Gastrocnemius medialis (tissue), 4 donors: ENCODE results near the gene MAML3. TPM values are rescaled to one million over a fixed set of nuclear protein-coding genes. Genes with fewer than 3 reads are reported as not detected.
A peak's percentile ranks its signal among the peaks of the same experiment; 100 is the strongest.

Experiments used
- ATAC-seq, 2 donors: fragments of 150-250 bp; one replicate each; pipeline ENCODE4 v1.9.1; 2016
- DNase-seq, 2 donors: peaks; one replicate each; pipeline ENCODE4 v3.0.0-alpha.2; 2019
- H3K27ac ChIP-seq, 4 donors: fragments of 200-600 bp; sonication (generic); 1 replicate in 1 of 4; 2 replicates in 3 of 4; pipeline ENCODE4 v1.5.1; 2016 to 2018; ENCODE audit warnings: mild to moderate bottlenecking in 2 of 4, moderate library complexity in 1 of 4
- H3K27me3 ChIP-seq, 3 donors: fragments of 200-600 bp; sonication (generic) in 2 of 3; 1 replicate in 1 of 3; 2 replicates in 2 of 3; pipeline versions ENCODE4 v1.5.1 to v1.6.0; 2016 to 2019; ENCODE audit warnings: mild to moderate bottlenecking in 1 of 3, moderate library complexity in 1 of 3
- H3K36me3 ChIP-seq, 2 donors: fragments of 200-600 bp; sonication (generic) in 1 of 2; one replicate each; pipeline ENCODE4 v1.5.1; 2017 to 2018
- H3K4me1 ChIP-seq, 2 donors: fragments of 200-600 bp; sonication (generic) in 1 of 2; one replicate each; pipeline ENCODE4 v1.5.1; 2016 to 2017; ENCODE audit warnings: mild to moderate bottlenecking in 2 of 2
- H3K4me3 ChIP-seq, 4 donors: fragments of 200-600 bp; sonication (generic) in 3 of 4; 1 replicate in 1 of 4; 2 replicates in 3 of 4; pipeline ENCODE4 v1.5.1; 2016 to 2019; ENCODE audit warnings: mild to moderate bottlenecking in 2 of 4
- H3K9me3 ChIP-seq, 3 donors: fragments of 200-600 bp; sonication (generic) in 2 of 3; 1 replicate in 1 of 3; 2 replicates in 2 of 3; pipeline ENCODE4 v1.5.1; 2016 to 2019
- CTCF ChIP-seq, 5 experiments: fragments of 450-650 bp in 3 of 5; fragments of 200-600 bp in 2 of 5; sonication (generic) in 2 of 5; IDR thresholded peaks in 4 of 5; conservative IDR thresholded peaks in 1 of 5; 1 replicate in 4 of 5; 2 replicates in 1 of 5; pipeline ENCODE4 v1.5.1; 2016 to 2019; ENCODE audit warnings: antibody characterized with exemption in 5 of 5, mild to moderate bottlenecking in 3 of 5, moderate library complexity in 3 of 5
- POLR2A ChIP-seq, 2 donors: fragments of 450-650 bp; IDR thresholded peaks; one replicate each; pipeline ENCODE4 v1.6.1; 2017; ENCODE audit warnings: antibody characterized with exemption in 2 of 2, mild to moderate bottlenecking in 2 of 2, moderate library complexity in 2 of 2
- in situ Hi-C, 4 donors: fragments of 200-750 bp; cut with MboI; loops; one replicate each; pipeline versions ENCODE4 v1.15.0 to v1.8.0; 2017; ENCODE audit warnings: low sequenced_read_pairs in 4 of 4
- intact Hi-C: fragments of 100-400 bp; cut with DNase I; formaldehyde crosslinking; loops from one replicate; pipeline ENCODE4 v1.15.1; 2023; ENCODE audit warnings: low total_unique reads
- total RNA-seq, 4 donors: library from RNA; depleted of rRNA; stranded (reverse); fragments of >200 nt; gene quantifications; one replicate each; pipeline versions ENCODE4 v1.1.0 to v1.2.3, GENCODE V29; 2016

Gene MAML3
- total RNA-seq, 4 donors from 2014 or later = 0.98 to 1.5 (median 1.4) TPM

- no peak overlapping the region for H3K27ac ChIP-seq
Observed at GRCh38 chr4:139961344-139961946, 192.5 kb downstream of the MAML3 start.

GRCh38 chr4:139959396-139959795 is 194.6 kb downstream of the MAML3 start:
- no peaks in the 10 kb centered on the region for H3K36me3 ChIP-seq
- peaks cover 0 to 7% of the 10 kb centered on the region in 2 donors for H3K4me1 ChIP-seq
- no peak overlapping the region for H3K4me3 ChIP-seq
- DNase-seq (no peak), ATAC-seq (no peak)
- TF ChIP-seq POLR2A (IDR thresholded peaks at IDR 0.05) = no peak
- TF ChIP-seq CTCF (IDR thresholded peaks at IDR 0.05 in 4 of 5, conservative IDR thresholded peaks at IDR 0.05 in 1 of 5) = no peak
- no peak overlapping the region for H3K27ac ChIP-seq
- no peaks in the 10 kb centered on the region for H3K9me3 ChIP-seq
- intact Hi-C loops (no loop called here), in situ Hi-C loops (no loop called here)
- H3K27me3 ChIP-seq = no peaks in the 10 kb centered on the region

More at GRCh38 chr4:139961344-139961946, 192.5 kb downstream of the MAML3 start:
- no peaks in the 10 kb centered on the region for H3K9me3 ChIP-seq
- DNase-seq (no peak), ATAC-seq (peak in 1 of 2 donors; percentile 50)
- intact Hi-C loops (no loop called here), in situ Hi-C loops (no loop called here)
- no peak overlapping the region for H3K4me3 ChIP-seq
- no peaks in the 10 kb centered on the region for H3K27me3 ChIP-seq
- no peak for TF ChIP-seq CTCF (IDR thresholded peaks at IDR 0.05 in 4 of 5, conservative IDR thresholded peaks at IDR 0.05 in 1 of 5)
- no peak for TF ChIP-seq POLR2A (IDR thresholded peaks at IDR 0.05)
- H3K4me1 ChIP-seq = peaks cover 4 to 5% of the 10 kb centered on the region in 2 donors
- H3K36me3 ChIP-seq = no peaks in the 10 kb centered on the region

- H3K4me3 ChIP-seq = no peak overlapping the region
- ATAC-seq (no peak), DNase-seq (no peak)
- H3K27me3 ChIP-seq = no peaks in the 10 kb centered on the region
- H3K27ac ChIP-seq = no peak overlapping the region
- no peaks in the 10 kb centered on the region for H3K9me3 ChIP-seq
- intact Hi-C loops (no loop called here), in situ Hi-C loops (no loop called here)
- H3K4me1 ChIP-seq = peaks cover 0 to 7% of the 10 kb centered on the region in 2 donors
- TF ChIP-seq POLR2A (IDR thresholded peaks at IDR 0.05) (no peak), CTCF (IDR thresholded peaks at IDR 0.05 in 4 of 5, conservative IDR thresholded peaks at IDR 0.05 in 1 of 5) (no peak)
- H3K36me3 ChIP-seq = no peaks in the 10 kb centered on the region
Observed at GRCh38 chr4:139958739-139959098, 195.3 kb downstream of the MAML3 start.

GRCh38 chr4:139957986-139958738 is 195.8 kb downstream of the MAML3 start:
- TF ChIP-seq CTCF (IDR thresholded peaks at IDR 0.05 in 4 of 5, conservative IDR thresholded peaks at IDR 0.05 in 1 of 5) (no peak), POLR2A (IDR thresholded peaks at IDR 0.05) (no peak)
- no peak for ATAC-seq
- H3K36me3 ChIP-seq = no peaks in the 10 kb centered on the region
- intact Hi-C loops (no loop called here), in situ Hi-C loops (no loop called here)
- no peak overlapping the region for H3K4me3 ChIP-seq
- no peaks in the 10 kb centered on the region for H3K27me3 ChIP-seq
- H3K9me3 ChIP-seq = no peaks in the 10 kb centered on the region
- H3K4me1 ChIP-seq = peaks cover 0 to 7% of the 10 kb centered on the region in 2 donors
- no peak for DNase-seq
- H3K27ac ChIP-seq = no peak overlapping the region
